K562 (cell line): ENCODE data around the gene NAIP. TPM values are rescaled to one million over a fixed set of nuclear protein-coding genes. Genes with fewer than 3 reads are reported as not detected.
"Not testable (repeated sequence)": the region's sequence is repeated elsewhere in the genome, so short reads cannot be mapped to it uniquely, and the experiment has no call there.

Experiments used
- ATAC-seq: fragments of 200-7000 bp; cut with Tn5 transposase; 3 replicates; pipeline ENCODE4 v1.9.1; 2020; ENCODE audit warnings: moderate library complexity
- BruUV-seq: library from RNA; stranded (reverse); fragments of 400-500 nt; replicated peaks from 2 replicates; lab custom pipeline; 2021; lab: Mats Ljungman, UMichigan
- CTCF ChIA-PET: fragments of 300-600 bp; formaldehyde crosslinking; extraction: SDS; loops from one replicate; lab custom pipeline; 2021; ENCODE audit warnings: low intra/inter-chr PET ratio; lab: Yijun Ruan, JAX
- POLR2A ChIA-PET: fragments of 300-600, 350-650 bp; sonication (Branson Sonifier 250); formaldehyde crosslinking; extraction: SDS; loops from one replicate; lab custom pipeline; 2021; ENCODE audit warnings: antibody characterized with exemption, inconsistent platforms; lab: Yijun Ruan, JAX
- DNase-seq, 4 experiments: peaks; one replicate each; pipeline versions ENCODE4 v3.0.0 to v3.0.0-alpha.2; 2011 to 2018; ENCODE audit warnings: low spot score in 3 of 4, mixed read lengths in 3 of 4; ENCODE audit errors: extremely low read depth in 1 of 4
- FAIRE-seq: peaks from 2 replicates; lab custom pipeline; 2011; peaks lifted over from hg19 to GRCh38; lab: Jason Lieb, UNC
- H2AFZ ChIP-seq: 2 replicates; pipeline ENCODE4 v1.6.0; 2011; ENCODE audit warnings: low read depth, low read length, control low read depth, inconsistent platforms
- H3K27ac ChIP-seq: fragments of 200-600 bp; 3 replicates; pipeline ENCODE4 v1.8.0; 2011; ENCODE audit warnings: low read depth, mild to moderate bottlenecking, control low read depth, inconsistent platforms, low read length, moderate library complexity, mixed read lengths; ENCODE audit errors: extremely low read depth
- H3K27me3 ChIP-seq, 2 experiments: fragments of 300-600 bp in 1 of 2; 2 replicates in 1 of 2; 3 replicates in 1 of 2; pipeline versions ENCODE4 v1.6.0 to v1.8.0; 2011; ENCODE audit warnings: inconsistent platforms in 2 of 2, low read length in 2 of 2, mild to moderate bottlenecking in 1 of 2, mixed read lengths in 1 of 2, moderate library complexity in 1 of 2; ENCODE audit not compliant: control insufficient read depth in 2 of 2, insufficient read depth in 2 of 2
- H3K36me3 ChIP-seq: fragments of 300-600 bp; 3 replicates; pipeline ENCODE4 v1.8.0; 2011; ENCODE audit warnings: mild to moderate bottlenecking, low read length, inconsistent platforms; ENCODE audit not compliant: control insufficient read depth, insufficient read depth
- H3K4me1 ChIP-seq, 2 experiments: fragments of 200-600 bp in 1 of 2; replicated peaks in 1 of 2; 2 replicates in 1 of 2; 3 replicates in 1 of 2; pipeline versions ENCODE4 v1.5.1 to v1.8.0; 2011; ENCODE audit warnings: inconsistent platforms in 2 of 2, low read length in 2 of 2, mild to moderate bottlenecking in 1 of 2, mixed read lengths in 1 of 2, moderate library complexity in 1 of 2; ENCODE audit not compliant: control insufficient read depth in 2 of 2, insufficient read depth in 2 of 2
- H3K4me2 ChIP-seq: 2 replicates; pipeline ENCODE4 v1.6.1; 2011; ENCODE audit warnings: low read length, control low read depth, inconsistent platforms, mixed read lengths; ENCODE audit not compliant: insufficient read depth
- H3K4me3 ChIP-seq: fragments of 200-600 bp; sonication (generic), shearing (Covaris generic); 2 replicates; pipeline ENCODE4 v1.5.1; 2016; ENCODE audit warnings: control low read depth, inconsistent platforms
- H3K79me2 ChIP-seq: fragments of 200-600 bp; 3 replicates; pipeline ENCODE4 v1.8.0; 2011; ENCODE audit warnings: low read length, inconsistent platforms; ENCODE audit not compliant: control insufficient read depth, insufficient read depth
- H3K9ac ChIP-seq, 2 experiments: 2 replicates each; pipeline versions ENCODE4 v1.6.0 to v1.6.1; 2011; ENCODE audit warnings: low read depth in 2 of 2, low read length in 2 of 2, control low read depth in 1 of 2, inconsistent platforms in 1 of 2, mild to moderate bottlenecking in 1 of 2, mixed read lengths in 1 of 2; ENCODE audit not compliant: insufficient read depth in 1 of 2
- H3K9me1 ChIP-seq: one replicate; pipeline ENCODE4 v1.6.0; 2011; ENCODE audit warnings: inconsistent platforms, mild to moderate bottlenecking, low read length, moderate library complexity; ENCODE audit not compliant: control insufficient read depth, insufficient read depth
- H3K9me3 ChIP-seq: replicated peaks from 2 replicates; pipeline ENCODE4 v1.5.1; 2011; ENCODE audit warnings: low read depth, low read length, inconsistent platforms; ENCODE audit not compliant: control insufficient read depth, insufficient read depth
- H4K20me1 ChIP-seq: replicated peaks from 2 replicates; pipeline ENCODE4 v1.6.1; 2011; ENCODE audit warnings: low read length, inconsistent platforms, mixed read lengths; ENCODE audit not compliant: control insufficient read depth, insufficient read depth
- BHLHE40 ChIP-seq: IDR thresholded peaks from 2 replicates; pipeline ENCODE4 v1.6.1; 2011; ENCODE audit warnings: low read length, improper control_type of control experiment
- CREB3 ChIP-seq: fragments of 450-650 bp; conservative IDR thresholded peaks from 2 replicates; pipeline ENCODE4 v1.6.1; 2016; ENCODE audit warnings: missing genetic modification characterization, low read depth, mild to moderate bottlenecking, missing compliant biosample characterization, moderate library complexity
- HDAC2 ChIP-seq: fragments of 450-650 bp; IDR thresholded peaks from 2 replicates; pipeline ENCODE4 v1.6.1; 2016; ENCODE audit warnings: mild to moderate bottlenecking
- IRF9 ChIP-seq: fragments of 450-650 bp; IDR thresholded peaks from 2 replicates; pipeline ENCODE4 v1.6.1; 2016; ENCODE audit warnings: missing biosample characterization, missing genetic modification characterization
- KDM4B ChIP-seq, 2 experiments: fragments of 450-650 bp in 1 of 2; sonication (generic) in 1 of 2; IDR thresholded peaks; 2 replicates each; pipeline ENCODE4 v1.6.1; 2016 to 2017; ENCODE audit warnings: borderline replicate concordance in 2 of 2, antibody characterized with exemption in 1 of 2, low read depth in 1 of 2, mild to moderate bottlenecking in 1 of 2
- POU5F1 ChIP-seq: fragments of 150-350 bp; IDR thresholded peaks from 2 replicates; pipeline ENCODE4 v1.6.1; 2014; ENCODE audit warnings: borderline replicate concordance, low read length, low read depth, mild to moderate bottlenecking; ENCODE audit not compliant: partially characterized antibody
- STAG1 ChIP-seq: sonication (generic); formaldehyde crosslinking; IDR thresholded peaks from 2 replicates; pipeline ENCODE4 v1.5.0; 2020; ENCODE audit warnings: missing genetic modification reagents, borderline replicate concordance
- STAT6 ChIP-seq: sonication (generic); formaldehyde crosslinking; IDR thresholded peaks from 2 replicates; pipeline ENCODE4 v1.8.1; 2023; ENCODE audit warnings: mild to moderate bottlenecking, missing genetic modification reagents
- XRCC3 ChIP-seq: fragments of 450-650 bp; IDR thresholded peaks from 2 replicates; pipeline ENCODE4 v1.6.1; 2017; ENCODE audit warnings: mild to moderate bottlenecking, moderate library complexity
- YBX1 ChIP-seq: fragments of 450-650 bp; IDR thresholded peaks from 2 replicates; pipeline ENCODE4 v1.7.1; 2016; ENCODE audit warnings: mild to moderate bottlenecking
- WGBS: fragments of 100-300 bp; shearing (Covaris generic); methylation state at CpG from one replicate; pipeline ENCODE4 v1.1.6; 2016; ENCODE audit warnings: low coverage, mixed read lengths; ENCODE audit not compliant: insufficient coverage; ENCODE audit errors: missing lambda C conversion rate; 5-methylcytosine and 5-hydroxymethylcytosine counted together
- in situ Hi-C: fragments of 300-500 bp; cut with MboI; formaldehyde crosslinking; loops from 4 replicates; pipeline ENCODE4 v1.15.0; 2018; ENCODE audit warnings: inconsistent platforms, mixed read lengths
- intact Hi-C: fragments of 100-400 bp; cut with micrococcal nuclease; formaldehyde crosslinking; loops from 2 replicates; pipeline ENCODE4 v1.14.2; 2022
- polyA plus RNA-seq, 8 experiments: library from polyadenylated mRNA; depleted of rRNA in 4 of 8; stranded (reverse) in 5 of 8; unstranded in 3 of 8; fragments of >200 nt; fragmentation: Nextera tagmentation in 2 of 8; fragmentation: Illumina TruSeq in 1 of 8; extraction: Ambion mirVana in 2 of 8; extraction: Trizol in 1 of 8; gene quantifications; 2 replicates each; pipeline versions ENCODE4 v1.2.1 to v1.2.3, GENCODE V29; 2011 to 2014; ENCODE audit warnings: inconsistent platforms in 1 of 8, missing spikeins in 1 of 8
- total RNA-seq, 7 experiments: library from RNA; depleted of rRNA in 6 of 7; stranded (reverse); fragments of >200 nt in 6 of 7; fragmentation: Illumina TruSeq in 2 of 7; extraction: Trizol in 2 of 7; gene quantifications; 2 replicates each; pipeline versions ENCODE4 v1.2.1 to v1.2.3, GENCODE V29; 2011 to 2021; ENCODE audit warnings: low replicate concordance in 1 of 7

NAIP gene
- total and polyA plus RNA-seq, 9 of the 15 experiments (the other 6 are each of a cell fraction or from before 2014, with no cell fraction given) = 1.5 to 6.4 (median 3.3) TPM

DNA sequence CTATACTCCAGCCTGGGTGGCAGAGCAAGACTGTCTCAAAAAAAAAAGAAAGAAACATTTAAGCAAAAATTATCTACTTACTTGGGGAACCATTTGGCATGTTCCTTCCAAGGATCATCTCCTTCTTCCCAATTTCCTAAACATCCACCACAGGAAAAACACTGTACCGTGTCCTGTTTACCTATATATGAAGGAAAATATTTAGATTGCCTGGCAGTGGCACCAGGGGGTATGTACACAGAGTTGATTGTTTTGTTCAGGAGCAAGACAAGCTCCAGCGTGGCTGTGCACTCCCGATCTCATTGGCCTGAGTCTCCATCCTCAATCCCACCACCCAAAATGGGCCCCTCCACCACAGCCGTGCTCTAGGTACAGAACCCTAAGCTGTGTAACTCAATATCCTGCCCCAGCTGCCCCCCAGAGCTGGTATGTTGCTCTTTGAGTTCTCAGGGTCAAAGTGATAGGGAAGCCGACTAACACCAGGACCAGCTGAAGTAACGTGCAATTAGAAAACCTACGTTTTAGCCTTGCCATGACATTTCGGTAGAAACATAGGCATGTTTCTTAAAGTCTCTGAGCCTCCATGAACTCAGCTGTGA is 13.8 kb downstream of the NAIP start:
- Histone ChIP-seq H3K4me1 (no peaks in the 10 kb centered on the region; a peak in 1 of 5 replicates), H3K4me2 (no peak overlapping the region), H3K36me3 (no peaks in the 10 kb centered on the region), H3K9ac (no peak overlapping the region), H3K27ac (no peak overlapping the region), H4K20me1 (no peaks in the 10 kb centered on the region), H2AFZ (0 out of 2 replicates have a peak overlapping the region, but pooled peaks have one; percentile 1), H3K4me3 (no peak overlapping the region), H3K27me3 (peaks cover 23 to 30% of the 10 kb centered on the region in 2 experiments), H3K79me2 (no peaks in the 10 kb centered on the region)
- 14% methylated on average over 8 of the region's 8 CpGs for WGBS
- FAIRE-seq = no peak
- no TSS peak for BruUV-seq
- TF ChIP-seq HDAC2 (no peak), XRCC3 (no peak), YBX1 (no peak), STAT6 (no peak), KDM4B (IDR thresholded peaks at IDR 0.05; ENCODE audit: borderline replicate concordance in 2 of 2, low read depth in 1 of 2) (no peak), POU5F1 (no peak), CREB3 (tag) (no peak), STAG1 (CRISPR knock-in tag) (no peak), IRF9 (tag) (no peak), BHLHE40 (no peak)
- TF ChIP-seq, all 486 proteins: peak for 0
- Histone ChIP-seq H3K9me1 (no peaks in the 10 kb centered on the region), H3K9me3 (no peaks in the 10 kb centered on the region)
- POLR2A ChIA-PET = no interaction called here
- in situ Hi-C loops (loop anchor here (5.0 to 25.0 kb wide), 7 partner anchors 104 to 1404 kb away; no protein-coding TSS in a partner anchor), intact Hi-C loops (no loop called here)
- ATAC-seq (no peak), DNase-seq (peak in 2 of 4 experiments; percentile 1 to 4)
- CTCF ChIA-PET = no interaction called here

- H3K4me1 ChIP-seq, H3K4me3 ChIP-seq, BruUV-seq, H3K9me1 ChIP-seq, DNase-seq, POLR2A ChIA-PET, H3K4me2 ChIP-seq, CTCF ChIA-PET, H3K36me3 ChIP-seq, FAIRE-seq, H3K79me2 ChIP-seq, intact Hi-C loops, H2AFZ ChIP-seq, H3K9me3 ChIP-seq, H3K9ac ChIP-seq, H4K20me1 ChIP-seq, H3K27ac ChIP-seq: not testable (repeated sequence)
- peaks cover 11% of the 10 kb centered on the region in 2 experiments for H3K27me3 ChIP-seq
- ATAC-seq = peak; percentile 52; the same call in 2 of the 3 replicates
- in situ Hi-C loops = loop anchor here (25.0 kb wide), 2 partner anchors 220 to 230 kb away; no protein-coding TSS in a partner anchor
- 0% methylated on average over 2 of the region's 7 CpGs for WGBS
These were observed 18.2 kb downstream of the NAIP start for GRCh38 chr5:71006983-71007382.
